Nephron (organoid): ENCODE measurements around the gene LKAAEAR1.
A peak's percentile ranks its signal among the peaks of the same experiment; 100 is the strongest.

Experiments used
- H3K27ac Mint-ChIP-seq, 3 experiments: 2 replicates each; pipeline ENCODE4 v1.8.0; 2020; ENCODE audit warnings: mixed read lengths in 3 of 3, mild to moderate bottlenecking in 2 of 3, moderate library complexity in 1 of 3
- H3K27me3 Mint-ChIP-seq: 2 replicates; pipeline ENCODE4 v1.8.0; 2021; ENCODE audit warnings: low read depth, mild to moderate bottlenecking, moderate library complexity, mixed read lengths
- H3K36me3 Mint-ChIP-seq: 2 replicates; pipeline ENCODE4 v1.8.0; 2020; ENCODE audit warnings: low read depth, mixed read lengths
- H3K4me1 Mint-ChIP-seq: 2 replicates; pipeline ENCODE4 v1.8.0; 2020; ENCODE audit warnings: mixed read lengths
- H3K4me3 Mint-ChIP-seq, 3 experiments: 2 replicates each; pipeline ENCODE4 v1.8.0; 2020; ENCODE audit warnings: mild to moderate bottlenecking in 3 of 3, mixed read lengths in 3 of 3, moderate library complexity in 2 of 3
- H3K9me3 Mint-ChIP-seq: 2 replicates; pipeline ENCODE4 v1.8.0; 2020; ENCODE audit warnings: mixed read lengths
- CTCF ChIP-seq, 3 experiments: fragments of 200-600 bp; sonication (generic); IDR thresholded peaks; one replicate each; pipeline ENCODE4 v1.5.0; 2021; ENCODE audit warnings: antibody characterized with exemption in 3 of 3; ENCODE audit not compliant: unreplicated experiment in 3 of 3

Gene LKAAEAR1

GRCh38 chr20:64084685-64085152, 521 bp upstream of the LKAAEAR1 start:
- peak overlapping the region; percentile 83 to 92 (median 86) for H3K4me3 Mint-ChIP-seq
- H3K27ac Mint-ChIP-seq = no peak overlapping the region
- peaks cover 69% of the 10 kb centered on the region for H3K27me3 Mint-ChIP-seq
- H3K36me3 Mint-ChIP-seq = no peaks in the 10 kb centered on the region
- H3K9me3 Mint-ChIP-seq = peaks cover 10% of the 10 kb centered on the region
- no peak for TF ChIP-seq CTCF (IDR thresholded peaks at IDR 0.05; ENCODE audit: unreplicated experiment in 3 of 3)
- H3K4me1 Mint-ChIP-seq = peaks cover 15% of the 10 kb centered on the region

- Mint-ChIP-seq H3K27ac (no peak overlapping the region), H3K27me3 (peaks cover 61% of the 10 kb centered on the region), H3K4me3 (peak overlapping the region; percentile 68 to 73 (median 73)), H3K36me3 (no peaks in the 10 kb centered on the region), H3K9me3 (peaks cover 6% of the 10 kb centered on the region), H3K4me1 (peaks cover 15% of the 10 kb centered on the region)
- peak; percentile 56 to 78 (median 77) for TF ChIP-seq CTCF (IDR thresholded peaks at IDR 0.05; ENCODE audit: unreplicated experiment in 3 of 3)
Measured at GRCh38 chr20:64083378-64083803, 807 bp downstream of the LKAAEAR1 start.

GRCh38 chr20:64082820-64083377, 1.3 kb downstream of the LKAAEAR1 start:
- H3K27me3 Mint-ChIP-seq = peaks cover 56% of the 10 kb centered on the region
- no peaks in the 10 kb centered on the region for H3K36me3 Mint-ChIP-seq
- H3K9me3 Mint-ChIP-seq = peaks cover 2% of the 10 kb centered on the region
- H3K4me3 Mint-ChIP-seq = peak overlapping the region; percentile 68 to 73 (median 73)
- H3K27ac Mint-ChIP-seq = no peak overlapping the region
- TF ChIP-seq CTCF (IDR thresholded peaks at IDR 0.05; ENCODE audit: unreplicated experiment in 3 of 3) = no peak
- H3K4me1 Mint-ChIP-seq = peaks cover 15% of the 10 kb centered on the region

- no peaks in the 10 kb centered on the region for H3K36me3 Mint-ChIP-seq
- peaks cover 51% of the 10 kb centered on the region for H3K27me3 Mint-ChIP-seq
- H3K4me3 Mint-ChIP-seq = peak overlapping the region; percentile 73 to 82 (median 81)
- peaks cover 15% of the 10 kb centered on the region for H3K4me1 Mint-ChIP-seq
- no peak for TF ChIP-seq CTCF (IDR thresholded peaks at IDR 0.05; ENCODE audit: unreplicated experiment in 3 of 3)
- H3K27ac Mint-ChIP-seq = peak overlapping the region in 1 of 3 experiments; percentile 48
- H3K9me3 Mint-ChIP-seq = no peaks in the 10 kb centered on the region
Measured at GRCh38 chr20:64082126-64082731, 2.0 kb downstream of the LKAAEAR1 start.

GRCh38 chr20:64081624-64081964, 2.6 kb downstream of the LKAAEAR1 start:
- Mint-ChIP-seq H3K9me3 (no peaks in the 10 kb centered on the region), H3K27me3 (peaks cover 48% of the 10 kb centered on the region), H3K4me3 (peak overlapping the region; percentile 73 to 82 (median 81)), H3K27ac (peak overlapping the region in 1 of 3 experiments; percentile 48), H3K36me3 (no peaks in the 10 kb centered on the region), H3K4me1 (peaks cover 15% of the 10 kb centered on the region)
- TF ChIP-seq CTCF (IDR thresholded peaks at IDR 0.05; ENCODE audit: unreplicated experiment in 3 of 3) = no peak
